Panc1 (cell line): ENCODE measurements around the gene TAOK1.
"Not testable (repeated sequence)": the region's sequence is repeated elsewhere in the genome, so short reads cannot be mapped to it uniquely, and the experiment has no call there.

Experiments
- POLR2AphosphoS5 ChIP-seq: IDR thresholded peaks from 2 replicates; pipeline ENCODE4 v1.6.1; 2012; ENCODE audit warnings: mild to moderate bottlenecking, low read depth, low read length, moderate library complexity
- SIN3A ChIP-seq: IDR thresholded peaks from 2 replicates; pipeline ENCODE4 v1.6.1; 2012; ENCODE audit warnings: low read depth, mild to moderate bottlenecking, low read length, moderate library complexity, borderline replicate concordance; ENCODE audit not compliant: insufficient read depth
- TCF7L2 ChIP-seq: IDR thresholded peaks from 2 replicates; pipeline ENCODE4 v1.6.1; 2011; ENCODE audit warnings: mild to moderate bottlenecking, low read depth, low read length, inconsistent platforms
- TF ChIP-seq, protein P1 (sequence below): fragments of 450-650 bp; IDR thresholded peaks from 2 replicates; pipeline ENCODE4 v1.5.1; 2017; ENCODE audit warnings: mild to moderate bottlenecking
- TF ChIP-seq, protein P2 (sequence below), 2 experiments: IDR thresholded peaks; 2 replicates each; pipeline ENCODE4 v1.6.1; 2011 to 2012; ENCODE audit warnings: low read depth in 2 of 2, control low read depth in 1 of 2, low read length in 1 of 2, mild to moderate bottlenecking in 1 of 2, moderate library complexity in 1 of 2; ENCODE audit not compliant: insufficient read depth in 1 of 2

DNA sequence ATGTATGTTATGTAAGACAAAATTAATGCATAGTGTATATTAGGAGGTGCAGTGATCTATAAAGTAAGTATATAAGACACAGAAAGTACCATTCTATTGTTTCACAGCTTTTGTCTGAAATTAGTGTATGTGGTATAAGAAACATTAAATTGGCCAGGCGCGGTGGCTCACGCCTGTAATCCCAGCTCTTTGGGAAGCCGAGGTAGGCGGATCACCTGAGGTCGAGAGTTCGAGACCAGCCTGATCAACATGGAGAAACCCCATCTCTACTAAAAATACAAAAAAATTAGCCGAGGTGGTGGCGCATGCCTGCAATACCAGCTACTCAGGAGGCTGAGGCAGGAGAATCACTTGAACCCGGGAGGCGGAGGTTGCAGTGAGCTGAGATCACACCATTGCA, 44.7 kb upstream of the TAOK1 start:
- TF ChIP-seq, protein P1, sequence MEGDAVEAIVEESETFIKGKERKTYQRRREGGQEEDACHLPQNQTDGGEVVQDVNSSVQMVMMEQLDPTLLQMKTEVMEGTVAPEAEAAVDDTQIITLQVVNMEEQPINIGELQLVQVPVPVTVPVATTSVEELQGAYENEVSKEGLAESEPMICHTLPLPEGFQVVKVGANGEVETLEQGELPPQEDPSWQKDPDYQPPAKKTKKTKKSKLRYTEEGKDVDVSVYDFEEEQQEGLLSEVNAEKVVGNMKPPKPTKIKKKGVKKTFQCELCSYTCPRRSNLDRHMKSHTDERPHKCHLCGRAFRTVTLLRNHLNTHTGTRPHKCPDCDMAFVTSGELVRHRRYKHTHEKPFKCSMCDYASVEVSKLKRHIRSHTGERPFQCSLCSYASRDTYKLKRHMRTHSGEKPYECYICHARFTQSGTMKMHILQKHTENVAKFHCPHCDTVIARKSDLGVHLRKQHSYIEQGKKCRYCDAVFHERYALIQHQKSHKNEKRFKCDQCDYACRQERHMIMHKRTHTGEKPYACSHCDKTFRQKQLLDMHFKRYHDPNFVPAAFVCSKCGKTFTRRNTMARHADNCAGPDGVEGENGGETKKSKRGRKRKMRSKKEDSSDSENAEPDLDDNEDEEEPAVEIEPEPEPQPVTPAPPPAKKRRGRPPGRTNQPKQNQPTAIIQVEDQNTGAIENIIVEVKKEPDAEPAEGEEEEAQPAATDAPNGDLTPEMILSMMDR, result not testable (repeated sequence)
- not testable (repeated sequence) for TF ChIP-seq POLR2AphosphoS5, SIN3A, TCF7L2
- TF ChIP-seq, protein P2, sequence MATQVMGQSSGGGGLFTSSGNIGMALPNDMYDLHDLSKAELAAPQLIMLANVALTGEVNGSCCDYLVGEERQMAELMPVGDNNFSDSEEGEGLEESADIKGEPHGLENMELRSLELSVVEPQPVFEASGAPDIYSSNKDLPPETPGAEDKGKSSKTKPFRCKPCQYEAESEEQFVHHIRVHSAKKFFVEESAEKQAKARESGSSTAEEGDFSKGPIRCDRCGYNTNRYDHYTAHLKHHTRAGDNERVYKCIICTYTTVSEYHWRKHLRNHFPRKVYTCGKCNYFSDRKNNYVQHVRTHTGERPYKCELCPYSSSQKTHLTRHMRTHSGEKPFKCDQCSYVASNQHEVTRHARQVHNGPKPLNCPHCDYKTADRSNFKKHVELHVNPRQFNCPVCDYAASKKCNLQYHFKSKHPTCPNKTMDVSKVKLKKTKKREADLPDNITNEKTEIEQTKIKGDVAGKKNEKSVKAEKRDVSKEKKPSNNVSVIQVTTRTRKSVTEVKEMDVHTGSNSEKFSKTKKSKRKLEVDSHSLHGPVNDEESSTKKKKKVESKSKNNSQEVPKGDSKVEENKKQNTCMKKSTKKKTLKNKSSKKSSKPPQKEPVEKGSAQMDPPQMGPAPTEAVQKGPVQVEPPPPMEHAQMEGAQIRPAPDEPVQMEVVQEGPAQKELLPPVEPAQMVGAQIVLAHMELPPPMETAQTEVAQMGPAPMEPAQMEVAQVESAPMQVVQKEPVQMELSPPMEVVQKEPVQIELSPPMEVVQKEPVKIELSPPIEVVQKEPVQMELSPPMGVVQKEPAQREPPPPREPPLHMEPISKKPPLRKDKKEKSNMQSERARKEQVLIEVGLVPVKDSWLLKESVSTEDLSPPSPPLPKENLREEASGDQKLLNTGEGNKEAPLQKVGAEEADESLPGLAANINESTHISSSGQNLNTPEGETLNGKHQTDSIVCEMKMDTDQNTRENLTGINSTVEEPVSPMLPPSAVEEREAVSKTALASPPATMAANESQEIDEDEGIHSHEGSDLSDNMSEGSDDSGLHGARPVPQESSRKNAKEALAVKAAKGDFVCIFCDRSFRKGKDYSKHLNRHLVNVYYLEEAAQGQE (IDR thresholded peaks at IDR 0.05; ENCODE audit: insufficient read depth in 1 of 2, low read depth in 2 of 2, low read length in 1 of 2), result not testable (repeated sequence)
